Esophagus squamous epithelium (tissue), 4 donors: ENCODE measurements around the gene ANGPTL4.

Source experiments
- CTCF ChIP-seq, 6 experiments: fragments of 450-650 bp in 4 of 6; fragments of 200-600 bp in 2 of 6; sonication (generic) in 2 of 6; IDR thresholded peaks; one replicate each; pipeline ENCODE4 v1.5.1; 2016 to 2019; ENCODE audit warnings: antibody characterized with exemption in 6 of 6, mild to moderate bottlenecking in 4 of 6, moderate library complexity in 4 of 6
- POLR2A ChIP-seq, 4 donors: fragments of 450-650 bp; IDR thresholded peaks; one replicate each; pipeline ENCODE4 v1.6.1; 2017; ENCODE audit warnings: antibody characterized with exemption in 4 of 4, mild to moderate bottlenecking in 4 of 4, moderate library complexity in 3 of 4

- TF ChIP-seq CTCF (IDR thresholded peaks at IDR 0.05), result no peak
- TF ChIP-seq POLR2A (IDR thresholded peaks at IDR 0.05), result no peak
Observed at GRCh38 chr19:8395621-8396082, 31.7 kb downstream of the ANGPTL4 start.
